ENCODE measurements around the gene RABIF.

DNA sequence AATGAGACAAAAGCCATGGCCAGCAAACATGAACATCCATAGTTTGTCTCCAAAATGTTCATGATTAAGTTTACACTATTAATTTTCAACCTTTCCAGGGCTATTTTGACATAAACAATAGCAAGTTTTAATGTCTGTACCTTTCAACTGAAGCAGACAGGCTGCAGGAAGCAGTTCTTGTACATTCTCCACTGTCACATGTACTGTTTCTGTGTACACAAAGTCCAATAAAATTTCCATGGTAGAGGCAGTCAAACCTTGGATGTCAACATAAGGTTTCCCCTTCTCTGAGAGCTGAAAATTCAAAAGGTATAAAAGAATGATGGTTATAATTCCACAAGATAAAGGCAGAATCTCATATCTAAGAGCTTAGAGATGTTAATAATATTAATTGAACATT, 30.7 kb upstream of the RABIF start:
- no peak for TF ChIP-seq POLR2A (IDR thresholded peaks at IDR 0.05)
- TF ChIP-seq, protein P1, sequence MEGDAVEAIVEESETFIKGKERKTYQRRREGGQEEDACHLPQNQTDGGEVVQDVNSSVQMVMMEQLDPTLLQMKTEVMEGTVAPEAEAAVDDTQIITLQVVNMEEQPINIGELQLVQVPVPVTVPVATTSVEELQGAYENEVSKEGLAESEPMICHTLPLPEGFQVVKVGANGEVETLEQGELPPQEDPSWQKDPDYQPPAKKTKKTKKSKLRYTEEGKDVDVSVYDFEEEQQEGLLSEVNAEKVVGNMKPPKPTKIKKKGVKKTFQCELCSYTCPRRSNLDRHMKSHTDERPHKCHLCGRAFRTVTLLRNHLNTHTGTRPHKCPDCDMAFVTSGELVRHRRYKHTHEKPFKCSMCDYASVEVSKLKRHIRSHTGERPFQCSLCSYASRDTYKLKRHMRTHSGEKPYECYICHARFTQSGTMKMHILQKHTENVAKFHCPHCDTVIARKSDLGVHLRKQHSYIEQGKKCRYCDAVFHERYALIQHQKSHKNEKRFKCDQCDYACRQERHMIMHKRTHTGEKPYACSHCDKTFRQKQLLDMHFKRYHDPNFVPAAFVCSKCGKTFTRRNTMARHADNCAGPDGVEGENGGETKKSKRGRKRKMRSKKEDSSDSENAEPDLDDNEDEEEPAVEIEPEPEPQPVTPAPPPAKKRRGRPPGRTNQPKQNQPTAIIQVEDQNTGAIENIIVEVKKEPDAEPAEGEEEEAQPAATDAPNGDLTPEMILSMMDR (IDR thresholded peaks at IDR 0.05): no peak
